WTC11 (cell line): ENCODE results near the gene LUM.

Experiments used
- AR ChIP-seq: fragments of 250-450 bp; sonication (Bioruptor Pico); IDR thresholded peaks from 2 replicates; pipeline ENCODE4 v1.9.0; 2021; ENCODE audit warnings: mild to moderate bottlenecking
- ATF2 ChIP-seq: sonication (generic); formaldehyde crosslinking; IDR thresholded peaks from 2 replicates; pipeline ENCODE4 v1.8.1; 2022; ENCODE audit warnings: low read depth, missing genetic modification reagents, borderline replicate concordance
- CTCF ChIP-seq: fragments of 200-600 bp; IDR thresholded peaks from 2 replicates; pipeline ENCODE4 v1.8.0; 2022; ENCODE audit warnings: antibody characterized with exemption
- E2F4 ChIP-seq: sonication (generic); formaldehyde crosslinking; IDR thresholded peaks from 2 replicates; pipeline ENCODE4 v1.8.1; 2022; ENCODE audit warnings: low read depth, mild to moderate bottlenecking, moderate library complexity, missing genetic modification reagents, borderline replicate concordance
- E2F5 ChIP-seq: sonication (generic); formaldehyde crosslinking; IDR thresholded peaks from 2 replicates; pipeline ENCODE4 v1.8.1; 2022; ENCODE audit warnings: mild to moderate bottlenecking, moderate library complexity, missing genetic modification reagents
- FOXP1 ChIP-seq: sonication (generic); formaldehyde crosslinking; IDR thresholded peaks from 2 replicates; pipeline ENCODE4 v1.8.0; 2022; ENCODE audit warnings: missing genetic modification reagents, mild to moderate bottlenecking, moderate library complexity, borderline replicate concordance
- GABPB1 ChIP-seq: sonication (generic); formaldehyde crosslinking; IDR thresholded peaks from 2 replicates; pipeline ENCODE4 v1.8.1; 2023; ENCODE audit warnings: mild to moderate bottlenecking, missing genetic modification reagents
- MAX ChIP-seq: sonication (generic); formaldehyde crosslinking; IDR thresholded peaks from 2 replicates; pipeline ENCODE4 v1.8.0; 2022; ENCODE audit warnings: mild to moderate bottlenecking, missing genetic modification reagents
- PREB ChIP-seq: sonication (generic); formaldehyde crosslinking; IDR thresholded peaks from 2 replicates; pipeline ENCODE4 v1.8.1; 2022; ENCODE audit warnings: mild to moderate bottlenecking, missing genetic modification reagents, moderate library complexity, borderline replicate concordance
- SMAD3 ChIP-seq: sonication (generic); formaldehyde crosslinking; IDR thresholded peaks from 2 replicates; pipeline ENCODE4 v1.8.0; 2022; ENCODE audit warnings: missing genetic modification reagents, mild to moderate bottlenecking, borderline replicate concordance
- SP1 ChIP-seq: sonication (generic); formaldehyde crosslinking; conservative IDR thresholded peaks from 2 replicates; pipeline ENCODE4 v1.8.1; 2022; ENCODE audit warnings: missing genetic modification reagents
- TCF7 ChIP-seq: sonication (generic); formaldehyde crosslinking; IDR thresholded peaks from 2 replicates; pipeline ENCODE4 v1.8.0; 2022; ENCODE audit warnings: mild to moderate bottlenecking, low read depth, missing genetic modification reagents, moderate library complexity
- USF1 ChIP-seq: sonication (generic); formaldehyde crosslinking; IDR thresholded peaks from 2 replicates; pipeline ENCODE4 v1.8.0; 2022; ENCODE audit warnings: mild to moderate bottlenecking, missing genetic modification reagents
- ZNF232 ChIP-seq: sonication (generic); formaldehyde crosslinking; IDR thresholded peaks from 2 replicates; pipeline ENCODE4 v1.8.0; 2022; ENCODE audit warnings: mild to moderate bottlenecking, missing genetic modification reagents

GRCh38 chr12:91143206-91143605 lies 31.9 kb upstream of the LUM start:
- TF ChIP-seq CTCF (no peak), SMAD3 (CRISPR knock-in tag) (no peak), FOXP1 (CRISPR knock-in tag) (no peak), AR (CRISPR knock-in tag) (no peak), E2F5 (CRISPR knock-in tag) (no peak), ZNF232 (CRISPR knock-in tag) (no peak), TCF7 (CRISPR knock-in tag) (no peak), PREB (CRISPR knock-in tag) (no peak), USF1 (CRISPR knock-in tag) (no peak), E2F4 (CRISPR knock-in tag) (no peak), GABPB1 (CRISPR knock-in tag) (no peak), ATF2 (CRISPR knock-in tag) (no peak), SP1 (CRISPR knock-in tag) (no peak), MAX (CRISPR knock-in tag) (no peak)
